ENCODE measurements around the gene ZC3H11A. TPM values are rescaled to one million over a fixed set of nuclear protein-coding genes. Genes with fewer than 3 reads are reported as not detected.

The ZC3H11A gene
- total RNA-seq, 4 donors from 2014 or later, result 38.5 to 120 (median 99.0) TPM

- peak; percentile 91 for DNase-seq
- H3K4me3 ChIP-seq, result peak overlapping the region in 1 of 4 donors; percentile 1
Observed at GRCh38 chr1:203769505-203770343, 25.7 kb upstream of the ZC3H11A start.

GRCh38 chr1:203771901-203772301 is 23.5 kb upstream of the ZC3H11A start:
- H3K27ac ChIP-seq, result peak overlapping the region; percentile 34 to 86 (median 62)
- TF ChIP-seq CTCF (IDR thresholded peaks at IDR 0.05) (no peak), EP300 (IDR thresholded peaks at IDR 0.05; ENCODE audit: low read depth) (no peak), POLR2A (IDR thresholded peaks at IDR 0.05) (no peak), POLR2AphosphoS5 (IDR thresholded peaks at IDR 0.05) (no peak)
- DNase-seq, result no peak
- no peaks in the 10 kb centered on the region for H3K9me3 ChIP-seq
- in situ Hi-C loops (cut with MboI; ENCODE audit: low pct_ligation_motif_present in 1 of 4, low pct_unique_long_range_greater_than_20kb in 1 of 4, low sequenced_read_pairs in 3 of 4) (no loop called here), intact Hi-C loops (cut with DNase I; ENCODE audit: low total_unique reads) (no loop called here)
- H3K4me3 ChIP-seq, result no peak overlapping the region
- no peaks in the 10 kb centered on the region for H3K36me3 ChIP-seq
- no peaks in the 10 kb centered on the region for H3K27me3 ChIP-seq
- H3K4me1 ChIP-seq, result peaks cover 11 to 29% (median 18%) of the 10 kb centered on the region in 4 donors
- 60 to 97% methylated on average over 5 to 7 of the region's 7 CpGs for WGBS, 2 donors (ENCODE audit: low coverage in 1 of 2)

More at GRCh38 chr1:203769505-203770343, 25.7 kb upstream of the ZC3H11A start:
- Histone ChIP-seq H3K9me3 (no peaks in the 10 kb centered on the region), H3K27me3 (no peaks in the 10 kb centered on the region), H3K27ac (peak overlapping the region; percentile 80 to 88 (median 86)), H3K36me3 (no peaks in the 10 kb centered on the region), H3K4me1 (peaks cover 11 to 29% (median 18%) of the 10 kb centered on the region in 4 donors)
- 34 to 35% methylated on average over 4 to 15 of the region's 15 CpGs for WGBS, 2 donors (ENCODE audit: low coverage in 1 of 2)
- in situ Hi-C loops (cut with MboI; ENCODE audit: low pct_ligation_motif_present in 1 of 4, low pct_unique_long_range_greater_than_20kb in 1 of 4, low sequenced_read_pairs in 3 of 4) (no loop called here), intact Hi-C loops (cut with DNase I; ENCODE audit: low total_unique reads) (no loop called here)
- TF ChIP-seq EP300 (IDR thresholded peaks at IDR 0.05; ENCODE audit: low read depth) (peak; percentile 75), CTCF (IDR thresholded peaks at IDR 0.05) (no peak), POLR2A (IDR thresholded peaks at IDR 0.05) (peak; percentile 64), POLR2AphosphoS5 (IDR thresholded peaks at IDR 0.05) (peak; percentile 11 to 88 (median 84))

GRCh38 chr1:203772836-203773235 is 22.6 kb upstream of the ZC3H11A start:
- DNase-seq, result no peak
- no peaks in the 10 kb centered on the region for H3K9me3 ChIP-seq
- no peak overlapping the region for H3K4me3 ChIP-seq
- intact Hi-C loops (cut with DNase I; ENCODE audit: low total_unique reads), result no loop called here
- H3K4me1 ChIP-seq, result peaks cover 11 to 29% (median 18%) of the 10 kb centered on the region in 4 donors
- in situ Hi-C loops (cut with MboI; ENCODE audit: low pct_ligation_motif_present in 1 of 4, low pct_unique_long_range_greater_than_20kb in 1 of 4, low sequenced_read_pairs in 3 of 4), result no loop called here
- WGBS, 2 donors (ENCODE audit: low coverage in 1 of 2), result 60 to 100% methylated on average over 1 of the region's 1 CpG
- H3K27me3 ChIP-seq, result no peaks in the 10 kb centered on the region
- H3K27ac ChIP-seq, result no peak overlapping the region
- no peaks in the 10 kb centered on the region for H3K36me3 ChIP-seq
- TF ChIP-seq CTCF (IDR thresholded peaks at IDR 0.05) (no peak), POLR2AphosphoS5 (IDR thresholded peaks at IDR 0.05) (no peak), EP300 (IDR thresholded peaks at IDR 0.05; ENCODE audit: low read depth) (no peak), POLR2A (IDR thresholded peaks at IDR 0.05) (no peak)

GRCh38 chr1:203776636-203777035 is 18.8 kb upstream of the ZC3H11A start:
- H3K36me3 ChIP-seq, result no peaks in the 10 kb centered on the region
- H3K4me3 ChIP-seq, result no peak overlapping the region
- in situ Hi-C loops (cut with MboI; ENCODE audit: low pct_ligation_motif_present in 1 of 4, low pct_unique_long_range_greater_than_20kb in 1 of 4, low sequenced_read_pairs in 3 of 4) (no loop called here), intact Hi-C loops (cut with DNase I; ENCODE audit: low total_unique reads) (no loop called here)
- H3K27ac ChIP-seq, result no peak overlapping the region
- no peaks in the 10 kb centered on the region for H3K27me3 ChIP-seq
- no peaks in the 10 kb centered on the region for H3K9me3 ChIP-seq
- DNase-seq, result no peak
- peaks cover 0 to 6% (median under 1%) of the 10 kb centered on the region in 4 donors for H3K4me1 ChIP-seq
- 7 to 63% methylated on average over 1 to 4 of the region's 4 CpGs for WGBS, 2 donors (ENCODE audit: low coverage in 1 of 2)
- no peak for TF ChIP-seq EP300 (IDR thresholded peaks at IDR 0.05; ENCODE audit: low read depth)
- peak in 2 of 5 experiments; percentile 9 to 20 for TF ChIP-seq CTCF (IDR thresholded peaks at IDR 0.05)
- no peak for TF ChIP-seq POLR2AphosphoS5 (IDR thresholded peaks at IDR 0.05)
- no peak for TF ChIP-seq POLR2A (IDR thresholded peaks at IDR 0.05)

Measured in transverse colon (tissue), 4 donors.